ENCODE data around the gene ITGB8.
"Not testable (repeated sequence)": the region's sequence is repeated elsewhere in the genome, so short reads cannot be mapped to it uniquely, and the experiment has no call there.

ITGB8 gene

DNA sequence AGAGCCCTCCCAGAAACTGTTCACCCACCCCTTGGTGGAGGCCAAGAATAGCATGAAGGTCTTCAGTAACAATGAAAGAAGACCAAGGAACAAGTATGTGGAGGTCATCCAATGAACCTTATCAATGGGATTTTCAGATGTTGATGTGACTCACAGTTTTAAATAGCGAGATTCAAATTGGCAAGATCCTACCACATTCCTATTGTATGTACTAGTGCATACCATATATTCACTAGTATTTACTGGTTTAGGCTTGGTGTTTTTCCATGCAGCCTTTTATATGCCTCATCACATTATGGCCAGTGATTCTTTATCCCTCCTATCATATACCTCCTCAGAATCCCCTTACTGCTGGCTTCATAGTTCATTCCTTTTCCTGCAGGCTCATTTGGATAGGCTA lies 54.4 kb downstream of the ITGB8 start:
- DNase-seq (ENCODE audit: low read depth): no peak

DNA sequence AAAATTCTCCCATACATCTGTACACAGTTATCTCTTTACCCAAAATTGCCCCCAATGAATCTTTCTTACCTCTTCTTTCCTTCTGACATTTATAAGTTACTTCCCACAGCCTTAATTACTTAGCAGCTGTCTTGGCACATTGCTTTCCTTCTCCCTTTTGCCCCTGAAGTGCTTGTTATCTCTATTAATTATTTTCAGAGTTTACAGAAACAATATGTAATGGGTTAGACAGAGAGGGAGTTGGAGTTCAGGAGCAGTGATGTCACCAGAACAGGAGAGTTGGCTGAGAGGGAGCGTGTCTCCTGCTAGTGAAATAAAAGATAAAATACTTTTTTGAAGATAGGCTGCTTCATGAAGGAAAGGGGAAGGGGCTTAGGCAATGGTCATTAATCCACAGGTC lies 57.4 kb downstream of the ITGB8 start:
- DNase-seq (ENCODE audit: low read depth): no peak

DNA sequence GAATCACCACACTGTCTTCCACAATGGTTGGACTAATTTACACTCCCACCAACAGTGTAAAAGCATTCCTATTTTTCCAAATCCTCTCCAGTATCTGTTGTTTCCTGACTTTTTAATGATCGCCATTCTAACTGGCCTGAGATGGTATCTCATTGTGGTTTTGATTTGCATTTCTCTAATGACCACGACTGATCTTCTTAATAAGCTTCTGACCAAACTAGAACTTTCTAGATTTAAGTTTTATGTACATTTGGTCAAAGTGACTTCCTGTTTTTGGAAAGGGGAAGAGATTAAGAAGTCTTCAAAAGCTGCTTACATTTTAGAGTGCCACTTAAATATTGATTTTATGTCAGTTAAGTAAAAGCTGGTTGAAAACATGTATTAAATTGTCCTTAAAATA lies 58.5 kb downstream of the ITGB8 start:
- not testable (repeated sequence) for DNase-seq (ENCODE audit: low read depth)

DNA sequence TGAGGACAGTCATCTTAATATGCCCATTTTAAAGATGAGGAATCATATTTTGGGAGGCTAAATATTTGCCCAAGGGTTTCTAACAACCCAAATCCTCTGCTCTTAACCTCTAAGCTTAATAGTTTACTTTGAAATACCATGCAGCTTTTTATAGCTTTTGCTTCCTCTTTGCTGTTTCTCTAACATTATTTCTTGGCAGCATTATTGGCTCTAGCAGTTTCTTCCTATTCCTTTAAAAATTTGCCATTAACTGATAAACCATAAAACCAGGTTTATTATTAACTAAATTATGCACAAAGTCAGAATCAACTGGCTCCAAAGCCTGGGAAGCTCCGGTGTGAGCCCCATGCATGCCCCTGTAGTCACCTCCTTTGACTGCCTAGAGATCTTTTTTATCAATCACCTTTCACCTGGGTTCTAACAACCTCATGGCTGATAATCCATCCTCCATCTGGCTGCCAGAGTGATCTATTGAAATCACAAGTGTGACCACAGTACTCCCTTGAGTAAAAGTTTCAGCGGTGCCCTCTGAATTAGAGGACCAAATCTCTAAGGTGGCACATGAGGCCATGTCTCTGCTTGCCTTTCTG lies 62.4 kb downstream of the ITGB8 start:
- no peak for DNase-seq (ENCODE audit: low read depth)

DNA sequence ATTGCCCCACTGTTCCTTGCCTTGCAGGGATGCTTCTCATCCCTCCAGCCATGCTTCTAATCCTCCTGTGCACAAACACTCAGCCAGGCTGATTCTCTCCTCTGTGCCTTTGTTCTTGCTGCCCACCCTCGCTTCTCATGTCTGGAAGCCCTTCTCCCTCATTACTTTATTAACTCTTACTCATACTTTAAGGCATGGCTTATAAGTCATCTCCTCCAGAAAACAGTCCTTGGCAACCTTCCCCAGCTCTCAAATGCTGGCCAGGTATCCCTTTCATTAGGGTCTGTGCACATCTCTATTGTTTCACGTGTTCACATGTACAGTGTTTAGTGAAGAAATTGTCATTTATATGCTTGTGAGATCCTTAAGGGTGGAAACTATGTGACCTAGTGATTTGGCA lies 62.9 kb downstream of the ITGB8 start:
- no peak for DNase-seq (ENCODE audit: low read depth)

DNA sequence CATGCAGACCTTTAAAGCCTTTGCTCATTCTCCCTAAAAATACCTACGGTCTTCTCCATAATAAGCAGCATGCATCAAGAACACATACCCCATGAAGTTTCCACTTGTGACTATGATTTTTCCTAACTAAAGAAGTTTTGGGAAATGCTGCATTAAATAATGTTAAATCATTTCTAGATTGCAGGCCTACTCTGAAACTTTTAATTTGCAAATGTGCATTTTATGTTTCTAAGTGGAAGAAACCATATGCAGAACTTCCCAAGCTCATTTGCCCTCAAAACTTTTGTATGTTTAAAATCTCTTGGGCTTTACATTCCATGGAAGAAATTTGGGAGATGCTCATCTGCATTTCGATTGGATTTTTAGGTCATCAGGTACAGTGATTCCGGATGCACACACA lies 63.6 kb downstream of the ITGB8 start:
- DNase-seq (ENCODE audit: low read depth): no peak

DNA sequence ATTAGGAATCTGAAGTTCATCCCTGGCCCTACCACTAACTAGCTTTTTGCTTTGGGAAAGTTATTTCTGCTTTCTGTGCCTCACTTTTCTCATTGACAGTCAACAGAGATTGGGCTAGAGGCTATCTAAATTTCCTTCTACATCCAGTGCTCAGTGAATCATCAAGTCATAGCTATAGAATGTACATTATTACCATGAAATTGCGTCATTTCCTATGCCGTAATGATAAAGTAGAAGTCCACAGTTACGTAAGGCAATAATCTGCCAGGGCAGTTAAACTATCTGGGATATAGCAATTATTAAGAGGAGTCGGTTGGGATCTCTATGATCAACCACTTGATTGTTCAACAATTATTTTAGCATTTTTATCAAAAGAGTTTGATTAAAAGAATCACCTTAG lies 64.4 kb downstream of the ITGB8 start:
- no peak for DNase-seq (ENCODE audit: low read depth)

DNA sequence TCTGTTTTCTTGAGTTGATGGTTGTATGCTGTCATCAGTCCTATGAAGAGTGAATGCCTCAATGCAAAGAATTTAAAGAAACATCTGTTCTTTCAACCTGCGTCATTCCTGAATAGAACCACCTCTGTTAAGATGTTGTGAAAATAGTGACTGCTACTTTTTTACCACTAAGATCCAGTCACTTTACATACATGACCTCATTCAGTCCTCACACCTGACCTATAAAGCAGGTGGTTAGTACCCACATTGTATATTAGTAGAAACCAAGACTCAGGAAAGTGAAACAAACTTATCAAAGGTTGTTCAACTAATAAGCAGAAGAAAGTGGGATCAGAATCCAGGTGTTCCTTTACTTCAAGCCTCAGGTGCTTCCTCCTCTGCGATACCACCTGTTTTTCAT lies 64.8 kb downstream of the ITGB8 start:
- DNase-seq (ENCODE audit: low read depth): no peak

DNA sequence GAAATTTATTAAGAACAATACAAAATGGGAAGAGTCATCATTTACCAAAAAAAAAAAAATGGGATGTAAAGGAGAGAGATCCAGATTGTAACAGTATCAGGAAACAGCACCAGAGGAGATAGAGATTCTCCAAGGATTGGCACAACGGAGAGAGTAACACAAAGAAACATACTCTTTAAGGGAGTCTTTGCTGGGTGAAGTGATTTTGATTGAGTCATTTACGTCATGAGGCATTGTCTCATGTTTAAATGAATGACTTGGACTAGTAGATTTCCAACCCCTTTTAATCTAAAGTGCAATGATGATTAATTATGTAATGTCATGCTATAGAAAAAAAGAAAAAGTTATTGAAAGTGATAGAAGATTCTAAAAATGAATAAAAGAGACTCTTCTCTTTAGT lies 68.8 kb downstream of the ITGB8 start:
- no peak for DNase-seq (ENCODE audit: low read depth)

DNA sequence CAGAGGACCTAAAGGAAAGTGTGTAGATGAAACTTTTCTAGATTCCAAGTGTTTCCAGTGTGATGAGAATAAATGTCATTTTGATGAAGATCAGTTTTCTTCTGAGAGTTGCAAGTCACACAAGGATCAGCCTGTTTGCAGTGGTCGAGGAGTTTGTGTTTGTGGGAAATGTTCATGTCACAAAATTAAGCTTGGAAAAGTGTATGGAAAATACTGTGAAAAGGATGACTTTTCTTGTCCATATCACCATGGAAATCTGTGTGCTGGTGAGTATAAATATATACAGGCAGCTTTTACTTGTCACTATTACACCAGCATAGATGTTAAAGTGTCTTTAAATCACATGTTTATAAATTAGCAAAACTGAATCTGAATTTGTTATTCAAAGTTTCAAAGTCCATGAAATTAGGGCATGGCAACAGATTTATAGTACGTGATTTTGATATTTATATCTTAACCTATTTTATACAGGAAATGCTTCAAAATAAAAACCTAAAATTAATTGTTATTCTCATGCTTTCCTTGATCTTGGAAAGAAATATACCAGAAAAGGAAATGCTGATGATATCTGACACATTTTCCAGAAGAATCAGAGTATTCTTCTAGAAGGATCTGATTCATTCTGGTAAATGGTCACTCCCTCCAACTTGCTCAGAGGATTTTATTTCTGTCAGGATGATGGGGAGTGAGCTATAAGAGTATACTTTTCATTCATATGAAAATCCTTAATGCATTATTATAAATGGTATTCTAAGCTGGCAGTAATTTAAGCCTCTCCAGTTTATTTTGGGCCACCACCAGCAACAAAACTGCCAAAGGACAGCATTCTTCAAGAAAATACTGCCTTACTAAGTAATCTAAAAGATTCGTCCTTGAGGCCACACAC lies 71.4 kb downstream of the ITGB8 start:
- no peak for DNase-seq (ENCODE audit: low read depth)

DNA sequence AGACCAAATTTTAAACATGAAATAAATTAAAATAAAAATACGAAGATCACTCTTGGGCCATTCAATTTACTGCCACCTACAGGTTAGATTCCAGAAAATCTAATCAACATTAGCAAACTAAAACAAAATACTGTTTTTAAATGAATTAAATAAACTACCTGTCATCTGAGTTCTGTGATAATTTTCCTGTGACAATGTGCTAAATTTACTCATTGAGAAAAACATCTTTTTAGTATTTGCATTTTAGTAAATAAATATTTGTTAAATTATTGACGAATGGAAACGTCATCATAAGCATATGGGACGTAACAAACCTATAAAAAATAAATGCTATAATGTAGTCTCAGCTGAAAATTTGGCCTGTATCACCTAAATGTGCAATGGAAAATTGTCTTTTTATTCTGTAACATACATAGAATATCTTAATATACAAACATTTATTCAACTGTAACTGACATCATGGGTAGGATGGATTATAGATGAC lies 72.1 kb downstream of the ITGB8 start:
- no peak for DNase-seq (ENCODE audit: low read depth)

DNA sequence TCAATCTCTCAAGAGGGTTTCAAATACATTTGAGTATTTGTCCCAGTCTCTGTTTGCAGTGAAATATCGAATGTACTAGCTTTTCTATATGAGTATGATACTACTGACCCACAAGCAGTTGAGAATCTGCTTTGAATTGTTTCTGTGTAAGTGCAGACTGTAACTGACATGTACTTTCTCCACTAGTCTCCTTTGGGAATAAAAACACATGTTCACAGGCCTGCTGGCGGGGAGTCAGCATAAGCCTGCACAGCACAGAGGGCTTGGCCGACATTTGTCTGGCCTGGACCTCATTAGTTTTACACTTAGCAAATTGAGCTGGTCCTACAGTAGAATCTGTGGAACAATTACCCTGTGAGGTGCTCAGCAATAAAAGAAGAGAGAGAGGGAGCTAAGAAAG lies 72.6 kb downstream of the ITGB8 start:
- DNase-seq (ENCODE audit: low read depth): no peak

DNA sequence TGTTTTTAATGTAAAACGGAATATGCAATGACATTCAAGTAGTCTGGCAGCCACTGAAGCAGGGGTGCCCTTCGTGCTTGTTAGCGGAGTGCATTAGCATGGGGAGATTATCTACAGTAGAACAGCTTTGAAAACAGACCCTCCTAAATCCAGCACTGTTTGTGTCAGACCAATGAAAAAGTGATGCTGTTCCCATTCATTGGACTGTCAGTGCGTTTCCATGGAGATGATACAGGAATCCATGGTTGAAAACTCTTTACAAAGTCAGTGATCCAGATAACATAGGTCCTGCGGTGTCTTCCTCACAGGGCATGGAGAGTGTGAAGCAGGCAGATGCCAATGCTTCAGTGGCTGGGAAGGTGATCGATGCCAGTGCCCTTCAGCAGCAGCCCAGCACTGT lies 73.6 kb downstream of the ITGB8 start:
- no peak for DNase-seq (ENCODE audit: low read depth)

DNA sequence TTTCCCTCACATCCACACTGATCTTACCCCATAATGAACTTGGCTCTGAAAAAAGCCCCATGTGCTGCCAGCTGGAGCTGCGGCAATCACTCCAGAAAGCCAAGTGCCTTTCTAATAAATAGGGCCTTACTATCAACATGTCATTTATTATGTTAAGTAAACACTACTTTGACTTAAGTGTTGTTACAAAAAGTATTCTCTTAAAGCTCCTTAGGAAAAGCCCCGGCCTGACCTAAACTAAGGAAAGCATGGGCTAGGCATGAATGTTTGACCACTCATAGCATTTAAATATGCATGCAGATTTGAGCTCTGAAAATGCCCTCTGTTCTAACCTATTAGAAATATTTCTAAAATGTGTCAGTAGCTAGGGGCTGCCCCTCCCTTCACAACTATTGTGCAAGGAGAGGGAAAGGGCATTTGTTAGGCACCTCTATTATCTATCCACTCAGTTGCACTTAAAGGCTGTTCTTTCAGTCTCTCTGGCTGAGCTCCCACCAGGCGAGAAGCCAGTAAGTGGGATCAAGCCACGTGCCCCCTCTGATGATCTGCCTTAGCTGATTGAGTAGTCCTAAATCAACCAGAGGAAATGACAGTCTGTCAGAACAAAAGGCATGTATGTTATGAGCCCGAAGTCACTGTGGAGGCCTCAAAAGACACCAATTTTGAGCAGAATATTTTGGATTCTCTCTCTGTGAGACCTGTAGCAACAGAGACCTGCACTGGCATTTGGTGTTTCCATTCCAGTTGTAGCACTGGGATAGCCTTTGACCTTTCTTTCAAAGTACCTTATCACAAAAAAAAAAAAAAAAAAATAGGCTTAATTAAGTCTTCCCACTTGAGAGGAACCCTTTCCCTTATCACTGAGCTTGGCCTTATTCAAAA lies 77.1 kb downstream of the ITGB8 start:
- no peak for DNase-seq (ENCODE audit: low read depth)

DNA sequence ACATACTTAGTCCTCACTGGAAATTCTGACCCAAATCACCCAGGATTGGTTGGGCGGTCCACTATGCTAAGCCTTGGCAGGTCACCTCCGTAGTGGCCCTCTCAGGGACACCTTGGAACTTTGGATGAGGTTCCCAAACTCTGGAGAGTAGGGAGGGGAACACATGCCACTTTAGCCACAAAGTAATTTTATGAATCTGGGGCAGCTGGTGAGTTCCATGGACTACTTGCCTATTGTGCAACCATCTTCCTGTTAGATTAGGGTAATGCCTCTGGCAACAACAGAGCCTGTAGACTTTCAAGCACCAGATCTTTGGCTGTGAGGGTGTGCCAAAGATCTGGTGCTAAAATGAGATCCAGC lies 77.7 kb downstream of the ITGB8 start:
- no peak for DNase-seq (ENCODE audit: low read depth)

DNA sequence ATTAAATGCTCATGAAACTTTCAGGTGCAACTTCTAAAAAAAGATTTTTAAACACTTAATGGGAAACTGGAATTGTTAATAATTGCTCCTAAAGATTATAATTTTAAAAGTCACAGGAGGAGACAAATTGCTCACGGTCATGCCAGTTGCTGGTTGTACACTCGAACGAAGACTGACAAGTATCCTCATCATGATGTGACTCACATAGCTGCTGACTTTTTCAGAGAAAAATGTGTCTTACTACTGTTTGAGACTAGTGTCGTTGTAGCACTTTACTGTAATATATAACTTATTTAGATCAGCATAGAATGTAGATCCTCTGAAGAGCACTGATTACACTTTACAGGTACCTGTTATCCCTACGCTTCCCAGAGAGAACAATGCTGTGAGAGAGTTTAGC lies 79.3 kb downstream of the ITGB8 start:
- no peak for DNase-seq (ENCODE audit: low read depth)

DNA sequence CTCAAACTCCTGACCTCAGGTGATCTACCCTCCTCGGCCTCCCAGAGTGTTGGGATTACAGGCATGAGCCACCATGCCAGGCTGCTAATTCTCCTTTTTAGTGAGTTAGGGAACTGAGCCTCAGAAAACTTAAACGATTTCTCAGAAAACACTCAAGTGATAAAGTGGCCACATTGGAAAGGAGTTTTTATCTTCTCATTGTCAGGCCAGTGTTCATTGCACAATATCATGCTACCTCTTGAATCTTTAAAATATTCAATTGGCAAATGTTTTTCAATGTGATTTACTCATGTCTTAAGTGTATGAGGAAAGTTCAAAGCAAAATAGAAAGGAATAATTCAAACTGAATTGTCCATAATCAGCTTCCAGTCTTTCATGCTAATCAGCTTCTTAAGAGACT lies 80.7 kb downstream of the ITGB8 start:
- no peak for DNase-seq (ENCODE audit: low read depth)

DNA sequence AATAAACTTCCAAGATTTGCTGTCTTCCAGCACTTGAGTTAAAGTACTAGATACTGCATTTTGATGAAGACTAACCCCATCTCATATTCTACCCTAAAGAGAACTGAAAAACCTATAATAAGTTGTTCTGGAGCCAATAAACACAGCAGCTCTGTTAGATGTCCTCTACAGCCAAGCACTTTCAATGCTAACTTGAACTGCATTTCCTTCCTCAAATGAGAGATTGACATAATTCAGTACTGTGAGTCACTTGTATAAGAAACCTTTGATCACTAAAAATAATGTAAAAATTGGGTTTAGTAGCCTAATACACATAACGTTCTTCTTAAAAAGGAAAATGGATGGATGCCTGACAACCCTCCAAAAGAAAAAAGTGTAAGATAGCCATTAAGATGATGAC lies 81.3 kb downstream of the ITGB8 start:
- DNase-seq (ENCODE audit: low read depth): no peak

DNA sequence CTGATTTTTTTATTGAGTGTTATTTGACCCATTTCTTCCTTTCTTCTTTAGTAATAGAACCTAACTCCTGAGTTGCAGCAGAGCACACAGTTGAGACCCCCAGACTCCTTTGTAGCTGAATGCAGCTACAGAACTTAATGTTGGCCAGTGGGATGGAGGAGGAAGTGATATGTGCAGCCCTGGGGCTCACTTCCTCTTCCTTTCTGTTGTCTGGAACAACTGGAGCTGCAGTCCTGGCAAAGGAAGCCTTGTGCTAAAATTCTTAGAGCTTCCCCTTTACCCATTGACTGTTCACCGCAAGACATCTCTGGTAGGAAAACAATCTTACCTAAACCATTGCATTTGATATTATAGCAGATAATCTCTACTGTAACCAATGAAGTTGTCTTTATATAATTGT lies 86.6 kb downstream of the ITGB8 start:
- DNase-seq (ENCODE audit: low read depth): no peak

DNA sequence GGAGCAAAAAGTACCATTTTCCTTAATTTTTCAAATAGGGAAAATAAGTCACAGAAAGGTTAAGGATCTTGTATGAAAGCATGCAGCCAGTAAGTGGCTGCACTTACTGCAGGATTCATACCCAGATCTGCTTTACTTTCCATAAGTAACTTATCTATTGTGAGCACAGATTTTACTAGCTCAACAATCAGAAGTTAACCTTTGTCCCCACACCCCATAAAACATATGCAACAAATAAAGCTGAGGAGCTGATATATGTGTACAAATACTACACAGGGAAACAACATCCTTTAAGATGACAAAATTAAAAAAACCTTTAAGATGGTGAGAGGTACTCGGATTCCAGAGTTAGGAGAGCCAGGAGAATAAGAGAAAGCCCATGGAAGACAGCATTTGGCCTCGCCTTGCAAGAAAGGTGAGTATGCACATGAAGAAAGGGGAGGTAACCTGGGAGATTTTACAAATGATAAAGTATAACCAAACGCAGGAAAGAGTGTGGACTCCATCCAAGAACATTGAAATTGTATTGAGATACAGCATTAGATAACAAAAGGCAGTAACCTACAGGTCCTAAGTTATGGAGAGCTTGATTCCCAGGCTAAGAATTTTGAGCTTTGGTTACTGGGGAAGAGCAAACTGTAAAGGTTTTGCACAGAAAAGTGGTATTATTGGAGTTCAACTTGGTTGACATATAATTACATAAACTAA lies 87.1 kb downstream of the ITGB8 start:
- no peak for DNase-seq (ENCODE audit: low read depth)

DNA sequence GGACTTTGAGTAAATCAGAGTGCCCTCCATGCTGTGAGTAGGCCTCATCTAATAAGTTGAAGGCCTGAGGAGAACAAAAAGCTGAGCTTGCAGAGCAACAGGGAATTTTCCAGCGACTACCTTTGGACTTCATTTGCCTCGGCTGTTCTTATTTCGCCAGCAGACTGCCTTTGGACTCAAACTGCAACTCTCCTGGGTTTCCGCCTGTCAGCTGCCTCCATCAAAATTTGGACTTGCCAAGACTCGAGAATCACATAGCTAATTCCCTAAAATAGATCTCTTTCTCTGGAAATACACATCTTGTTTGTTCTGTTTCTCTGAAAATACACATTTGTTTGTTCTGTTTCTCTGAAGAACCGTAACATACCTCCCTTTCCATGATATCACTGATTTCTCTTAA lies 93.8 kb downstream of the ITGB8 start:
- DNase-seq (ENCODE audit: low read depth): no peak

DNA sequence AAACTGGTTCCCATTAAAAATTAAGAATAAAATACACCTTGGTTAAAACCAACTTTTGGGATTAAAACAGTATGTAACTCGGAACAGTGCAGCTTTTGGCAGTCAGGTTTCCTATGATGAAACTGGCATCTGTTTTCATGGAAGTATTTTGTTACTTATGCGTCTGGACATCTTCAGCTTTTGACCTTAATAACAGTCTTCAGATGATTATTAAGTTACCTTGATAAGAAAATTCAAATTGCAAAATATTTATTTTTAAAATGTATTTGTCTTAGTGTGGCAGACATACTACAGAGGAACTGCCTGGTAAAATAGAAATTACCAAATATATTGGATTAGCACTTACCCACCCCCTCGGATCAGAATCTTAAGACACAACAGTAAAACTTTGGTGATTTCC lies 100.0 kb downstream of the ITGB8 start:
- DNase-seq (ENCODE audit: low read depth): no peak
